KOPT-K1 (cell line): Measurements from ENCODE around the gene TEX13A.

Experiments
- H3K27ac ChIP-seq: fragments of 200-600 bp; sonication (generic); 2 replicates; pipeline ENCODE4 v1.5.1; 2016; ENCODE audit warnings: antibody characterized with exemption, mild to moderate bottlenecking, low read depth, low read length; ENCODE audit not compliant: poor library complexity, severe bottlenecking
- H3K36me3 ChIP-seq: fragments of 200-600 bp; sonication (generic); 2 replicates; pipeline ENCODE4 v1.5.1; 2017; ENCODE audit warnings: antibody characterized with exemption, mild to moderate bottlenecking, low read length, moderate library complexity; ENCODE audit not compliant: insufficient read depth
- H3K9me3 ChIP-seq: fragments of 200-600 bp; sonication (generic); 2 replicates; pipeline ENCODE4 v1.5.1; 2017; ENCODE audit warnings: antibody characterized with exemption, low read length, mild to moderate bottlenecking; ENCODE audit not compliant: insufficient read depth, poor library complexity, severe bottlenecking

The TEX13A gene

GRCh38 chrX:105211066-105211575, 9.4 kb downstream of the TEX13A start:
- Histone ChIP-seq H3K9me3 (no peaks in the 10 kb centered on the region), H3K36me3 (no peaks in the 10 kb centered on the region), H3K27ac (no peak overlapping the region)

GRCh38 chrX:105210258-105210657, 10.2 kb downstream of the TEX13A start:
- Histone ChIP-seq H3K9me3 (no peaks in the 10 kb centered on the region), H3K36me3 (no peaks in the 10 kb centered on the region), H3K27ac (no peak overlapping the region)

GRCh38 chrX:105209406-105209805, 11.1 kb downstream of the TEX13A start:
- no peaks in the 10 kb centered on the region for H3K36me3 ChIP-seq
- no peaks in the 10 kb centered on the region for H3K9me3 ChIP-seq
- no peak overlapping the region for H3K27ac ChIP-seq

GRCh38 chrX:105191878-105192277, 28.6 kb downstream of the TEX13A start:
- Histone ChIP-seq H3K36me3 (no peaks in the 10 kb centered on the region), H3K9me3 (no peaks in the 10 kb centered on the region), H3K27ac (no peak overlapping the region)

- no peaks in the 10 kb centered on the region for H3K9me3 ChIP-seq
- H3K27ac ChIP-seq = no peak overlapping the region
- no peaks in the 10 kb centered on the region for H3K36me3 ChIP-seq
Measured at GRCh38 chrX:105190252-105190853, 30.1 kb downstream of the TEX13A start.

- no peaks in the 10 kb centered on the region for H3K36me3 ChIP-seq
- H3K27ac ChIP-seq = no peak overlapping the region
- no peaks in the 10 kb centered on the region for H3K9me3 ChIP-seq
Measured at GRCh38 chrX:105189093-105189492, 31.4 kb downstream of the TEX13A start.

GRCh38 chrX:105179644-105180043, 40.9 kb downstream of the TEX13A start:
- Histone ChIP-seq H3K9me3 (no peaks in the 10 kb centered on the region), H3K27ac (no peak overlapping the region), H3K36me3 (no peaks in the 10 kb centered on the region)

GRCh38 chrX:105173071-105173470, 47.4 kb downstream of the TEX13A start:
- Histone ChIP-seq H3K27ac (no peak overlapping the region), H3K9me3 (no peaks in the 10 kb centered on the region), H3K36me3 (no peaks in the 10 kb centered on the region)
